Activated naive CD8-positive, alpha-beta T cell treated with anti-CD3 and anti-CD28 coated beads, Interleukin-2, amount 10 ng/mL, durations not matched to agents 7 days and 5 days (primary cell): ENCODE measurements around the gene SCN4A. TPM values are rescaled to one million over a fixed set of nuclear protein-coding genes. Genes with fewer than 3 reads are reported as not detected.
A peak's percentile ranks its signal among the peaks of the same experiment; 100 is the strongest.
"Not testable (repeated sequence)": the region's sequence is repeated elsewhere in the genome, so short reads cannot be mapped to it uniquely, and the experiment has no call there.

Experiments
- ATAC-seq: fragments of 150-1000 bp; cut with Tn5 transposase; one replicate; pipeline ENCODE4 v1.10.0; 2021; ENCODE audit warnings: low read depth, moderate library complexity
- POLR2A ChIA-PET: fragments of 350-600 bp; sonication (Branson Sonifier 250); formaldehyde crosslinking; loops from one replicate; lab custom pipeline; 2021; ENCODE audit warnings: antibody characterized with exemption; lab: Charles Lee
- DNase-seq: peaks from one replicate; pipeline ENCODE4 v3.0.0; 2021
- H3K27ac Mint-ChIP-seq: one replicate; pipeline ENCODE4 v1.8.0; 2022; ENCODE audit warnings: mild to moderate bottlenecking, mixed read lengths
- H3K27me3 Mint-ChIP-seq: one replicate; pipeline ENCODE4 v1.8.0; 2022; ENCODE audit warnings: mild to moderate bottlenecking, moderate library complexity, mixed read lengths
- H3K36me3 Mint-ChIP-seq: one replicate; pipeline ENCODE4 v1.8.0; 2021; ENCODE audit warnings: mild to moderate bottlenecking, mixed read lengths
- H3K4me1 Mint-ChIP-seq: one replicate; pipeline ENCODE4 v1.8.0; 2021; ENCODE audit warnings: mixed read lengths
- H3K4me3 Mint-ChIP-seq: one replicate; pipeline ENCODE4 v1.8.0; 2022; ENCODE audit warnings: mild to moderate bottlenecking, moderate library complexity, mixed read lengths
- H3K9me3 Mint-ChIP-seq: one replicate; pipeline ENCODE4 v1.8.0; 2021; ENCODE audit warnings: mixed read lengths
- total RNA-seq, 2 experiments: library from RNA; stranded (reverse); gene quantifications; one replicate each; pipeline ENCODE4 v1.2.3, GENCODE V29; 2021

Gene SCN4A
- total RNA-seq, 2 experiments from 2014 or later: not detected

GRCh38 chr17:63928966-63929695, 43.6 kb downstream of the SCN4A start:
- ATAC-seq: no peak
- Mint-ChIP-seq H3K27me3 (peaks cover 4% of the 10 kb centered on the region), H3K4me3 (no peak overlapping the region), H3K27ac (no peak overlapping the region), H3K36me3 (peaks cover 3% of the 10 kb centered on the region), H3K9me3 (no peaks in the 10 kb centered on the region), H3K4me1 (peaks cover 16% of the 10 kb centered on the region)
- POLR2A ChIA-PET: interaction anchor here (0.5 to 1.2 kb wide), 2 partner anchors 18 to 25 kb away, joined by 4 to 5 read pairs; no protein-coding TSS in a partner anchor
- DNase-seq: no peak

GRCh38 chr17:63928172-63928666, 44.5 kb downstream of the SCN4A start:
- POLR2A ChIA-PET: interaction anchor here (1.0 kb wide), 1 partner anchor 92 kb away, joined by 3 read pairs; the partner anchor contains the start of gene ICAM2
- peaks cover 16% of the 10 kb centered on the region for H3K4me1 Mint-ChIP-seq
- H3K9me3 Mint-ChIP-seq: no peaks in the 10 kb centered on the region
- peaks cover 4% of the 10 kb centered on the region for H3K27me3 Mint-ChIP-seq
- DNase-seq (no peak), ATAC-seq (no peak)
- no peak overlapping the region for H3K27ac Mint-ChIP-seq
- H3K36me3 Mint-ChIP-seq: peaks cover 3% of the 10 kb centered on the region
- H3K4me3 Mint-ChIP-seq: no peak overlapping the region

- no peak for DNase-seq
- POLR2A ChIA-PET: interaction anchor here (1.0 kb wide), 1 partner anchor 93 kb away, joined by 3 read pairs; the partner anchor contains the start of gene ICAM2
- Mint-ChIP-seq H3K36me3 (peaks cover 3% of the 10 kb centered on the region), H3K9me3 (no peaks in the 10 kb centered on the region), H3K4me1 (peaks cover 16% of the 10 kb centered on the region), H3K27ac (no peak overlapping the region), H3K27me3 (peaks cover 4% of the 10 kb centered on the region), H3K4me3 (no peak overlapping the region)
- ATAC-seq: no peak
These were observed 45.1 kb downstream of the SCN4A start for GRCh38 chr17:63927464-63928171.

- H3K9me3 Mint-ChIP-seq: no peaks in the 10 kb centered on the region
- ATAC-seq (no peak), DNase-seq (no peak)
- peaks cover 3% of the 10 kb centered on the region for H3K36me3 Mint-ChIP-seq
- H3K27ac Mint-ChIP-seq: no peak overlapping the region
- H3K4me3 Mint-ChIP-seq: no peak overlapping the region
- H3K4me1 Mint-ChIP-seq: peaks cover 6% of the 10 kb centered on the region
- POLR2A ChIA-PET: no interaction called here
- peaks cover 4% of the 10 kb centered on the region for H3K27me3 Mint-ChIP-seq
These were observed 46.6 kb downstream of the SCN4A start for GRCh38 chr17:63926164-63926563.

DNA sequence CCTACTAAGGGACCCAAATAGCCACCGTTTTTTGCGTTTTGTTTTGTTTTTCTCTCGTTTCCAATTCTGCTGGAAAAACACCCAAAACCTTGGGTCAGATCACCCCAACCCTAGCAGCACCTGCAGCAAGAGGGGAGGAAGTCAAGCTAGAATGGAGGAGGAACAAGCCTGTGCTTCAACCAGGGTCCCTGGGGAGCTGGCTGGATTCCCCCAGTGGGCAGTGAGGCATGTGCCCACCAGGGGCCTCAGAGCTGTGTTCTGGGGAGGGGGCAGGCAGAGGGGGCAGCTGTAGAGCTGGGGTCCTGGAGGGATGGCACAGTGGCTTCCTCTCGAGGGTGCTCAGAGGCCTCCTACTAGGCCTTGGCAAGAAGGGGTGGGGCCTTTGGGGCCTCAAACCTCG, 47.1 kb downstream of the SCN4A start:
- no peak for DNase-seq
- H3K36me3 Mint-ChIP-seq: peaks cover 3% of the 10 kb centered on the region
- POLR2A ChIA-PET: no interaction called here
- H3K4me1 Mint-ChIP-seq: peaks cover under 1% of the 10 kb centered on the region
- H3K4me3 Mint-ChIP-seq: no peak overlapping the region
- H3K27me3 Mint-ChIP-seq: peaks cover 4% of the 10 kb centered on the region
- H3K27ac Mint-ChIP-seq: no peak overlapping the region
- H3K9me3 Mint-ChIP-seq: no peaks in the 10 kb centered on the region
- ATAC-seq: no peak

- H3K4me1 Mint-ChIP-seq, POLR2A ChIA-PET, DNase-seq, H3K36me3 Mint-ChIP-seq, H3K4me3 Mint-ChIP-seq, H3K9me3 Mint-ChIP-seq, H3K27ac Mint-ChIP-seq, ATAC-seq: not testable (repeated sequence)
- peaks cover 11% of the 10 kb centered on the region for H3K27me3 Mint-ChIP-seq
These were observed 50.3 kb downstream of the SCN4A start for GRCh38 chr17:63922402-63922801.

DNA sequence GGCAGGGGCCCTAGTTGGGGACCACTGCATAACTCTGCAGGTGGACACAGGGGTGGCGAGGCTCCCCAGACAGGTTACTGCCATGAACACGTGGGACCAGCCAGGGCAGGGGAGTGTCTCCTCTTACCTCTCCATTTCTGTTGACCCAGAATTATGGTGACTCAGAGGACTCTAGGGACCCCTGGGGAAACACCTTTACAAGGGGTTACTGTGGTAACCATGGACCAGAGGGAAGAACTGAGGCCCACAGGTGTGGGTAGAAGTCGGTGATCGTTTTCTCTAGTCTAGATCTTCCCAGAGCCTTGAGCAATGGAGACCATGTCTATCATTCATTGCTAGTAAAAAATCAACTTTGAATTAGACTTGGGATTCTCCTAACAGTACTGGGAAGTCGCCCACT, 51.9 kb downstream of the SCN4A start:
- peaks cover 11% of the 10 kb centered on the region for H3K27me3 Mint-ChIP-seq
- H3K36me3 Mint-ChIP-seq, H3K9me3 Mint-ChIP-seq, ATAC-seq, H3K27ac Mint-ChIP-seq, POLR2A ChIA-PET, H3K4me3 Mint-ChIP-seq, H3K4me1 Mint-ChIP-seq, DNase-seq: not testable (repeated sequence)

DNA sequence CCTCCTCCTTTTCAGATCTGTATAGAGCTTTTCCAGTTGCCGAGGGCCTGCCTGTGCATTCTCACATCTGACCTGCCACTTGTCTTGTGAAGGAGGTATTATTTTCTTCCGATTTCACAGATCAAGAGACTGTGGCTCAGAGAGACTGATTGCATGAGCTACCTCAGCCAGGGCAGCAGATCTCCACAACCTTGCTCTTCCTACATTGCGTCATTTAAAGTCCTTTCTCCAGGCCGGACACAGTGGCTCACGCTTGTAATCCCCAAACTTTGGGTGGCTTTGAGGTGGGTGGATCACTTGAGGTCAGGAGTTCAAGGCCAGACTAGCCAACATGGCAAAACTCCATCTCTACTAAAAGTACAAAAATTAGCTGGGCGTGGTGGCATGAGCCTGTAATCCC, 52.7 kb downstream of the SCN4A start:
- H3K36me3 Mint-ChIP-seq, H3K4me1 Mint-ChIP-seq, ATAC-seq, H3K9me3 Mint-ChIP-seq, DNase-seq, H3K4me3 Mint-ChIP-seq, H3K27ac Mint-ChIP-seq: not testable (repeated sequence)
- H3K27me3 Mint-ChIP-seq: peaks cover 11% of the 10 kb centered on the region
- POLR2A ChIA-PET: interaction anchor here (0.8 to 2.5 kb wide), 3 partner anchors 26 to 107 kb away, joined by 3 to 9 read pairs (median 8); no protein-coding TSS in a partner anchor

- POLR2A ChIA-PET: interaction anchor here (0.8 to 2.5 kb wide), 4 partner anchors 27 to 214 kb away, joined by 3 to 9 read pairs (median 6); no protein-coding TSS in a partner anchor
- no peak overlapping the region for H3K27ac Mint-ChIP-seq
- H3K36me3 Mint-ChIP-seq: no peaks in the 10 kb centered on the region
These were observed 53.4 kb downstream of the SCN4A start for GRCh38 chr17:63919311-63919723.

DNA sequence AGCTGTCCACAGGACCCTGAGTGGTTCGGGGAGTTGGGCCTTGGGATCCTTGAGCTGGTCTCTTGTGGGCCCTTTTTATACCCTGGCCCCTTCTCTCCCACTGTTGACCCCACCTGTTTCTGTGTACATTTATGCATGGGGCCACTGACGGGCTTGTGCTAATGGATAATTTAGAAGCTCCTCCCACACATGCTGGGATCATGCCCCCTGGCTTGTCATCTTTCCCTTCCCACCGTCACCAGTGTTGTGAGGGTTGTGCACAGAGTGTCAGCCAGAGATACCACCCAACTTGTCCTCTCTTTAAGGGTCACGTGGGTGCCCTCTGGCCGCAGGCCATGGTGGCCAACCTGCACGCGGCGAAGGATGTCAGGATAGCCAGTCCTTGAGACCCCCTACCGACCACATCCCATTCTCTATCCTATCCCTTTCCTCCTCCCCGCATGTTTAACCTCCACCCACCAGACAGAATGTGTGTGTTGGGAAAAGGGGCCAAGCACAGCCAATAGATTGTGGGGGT, 53.9 kb downstream of the SCN4A start, which contains the start of gene GH1:
Gene GH1 (minus strand): TSS at position 51 of the 517 bp plus-strand sequence. CDS start 63 bp downstream, outside the sequence.
- POLR2A ChIA-PET: interaction anchor here (1.0 to 2.5 kb wide), 3 partner anchors 28 to 215 kb away, joined by 3 to 9 read pairs (median 8); no protein-coding TSS in a partner anchor
- ATAC-seq, H3K36me3 Mint-ChIP-seq, DNase-seq, H3K27ac Mint-ChIP-seq, H3K4me3 Mint-ChIP-seq, H3K4me1 Mint-ChIP-seq, H3K9me3 Mint-ChIP-seq, H3K27me3 Mint-ChIP-seq: not testable (repeated sequence)

More at GRCh38 chr17:63919311-63919723, 53.4 kb downstream of the SCN4A start:
- no peaks in the 10 kb centered on the region for H3K9me3 Mint-ChIP-seq
- ATAC-seq (peak; percentile 91), DNase-seq (peak; percentile 64)
- peaks cover 5% of the 10 kb centered on the region for H3K4me1 Mint-ChIP-seq
- no peak overlapping the region for H3K4me3 Mint-ChIP-seq
- H3K27me3 Mint-ChIP-seq: peaks cover 8% of the 10 kb centered on the region

DNA sequence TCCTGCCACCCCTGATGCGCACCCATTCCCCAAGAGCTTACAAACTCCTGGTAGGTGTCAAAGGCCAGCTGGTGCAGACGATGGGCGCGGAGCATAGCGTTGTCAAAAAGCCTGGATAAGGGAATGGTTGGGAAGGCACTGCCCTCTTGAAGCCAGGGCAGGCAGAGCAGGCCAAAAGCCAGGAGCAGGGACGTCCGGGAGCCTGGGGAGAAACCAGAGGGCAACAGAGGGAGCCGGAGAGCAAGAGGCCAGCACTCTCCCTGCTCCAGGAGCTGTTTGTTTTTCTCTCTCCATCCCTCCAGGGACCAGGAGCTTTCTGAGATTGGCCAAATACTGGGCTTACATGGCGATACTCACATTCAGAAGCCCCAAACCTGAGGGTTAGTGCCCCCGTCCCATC, 54.4 kb downstream of the SCN4A start:
- POLR2A ChIA-PET: interaction anchor here (2.1 to 2.5 kb wide), 2 partner anchors 28 to 72 kb away, joined by 8 to 9 read pairs; no protein-coding TSS in a partner anchor

DNA sequence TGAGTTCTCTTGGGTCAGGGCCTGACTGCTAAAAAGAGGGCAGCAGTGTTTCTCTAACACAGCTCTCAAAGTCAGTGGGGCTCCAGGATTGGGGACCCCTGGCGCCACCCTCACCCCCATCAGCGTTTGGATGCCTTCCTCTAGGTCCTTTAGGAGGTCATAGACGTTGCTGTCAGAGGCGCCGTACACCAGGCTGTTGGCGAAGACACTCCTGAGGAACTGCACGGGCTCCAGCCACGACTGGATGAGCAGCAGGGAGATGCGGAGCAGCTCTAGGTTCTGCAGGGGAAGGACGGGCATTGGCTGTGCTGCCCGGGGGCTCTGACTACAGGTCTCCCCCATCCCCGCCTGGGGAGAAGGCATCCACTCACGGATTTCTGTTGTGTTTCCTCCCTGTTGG, 55.1 kb downstream of the SCN4A start:
- Mint-ChIP-seq H3K36me3 (no peaks in the 10 kb centered on the region), H3K9me3 (no peaks in the 10 kb centered on the region), H3K4me3 (no peak overlapping the region), H3K27ac (no peak overlapping the region), H3K27me3 (peaks cover 13% of the 10 kb centered on the region), H3K4me1 (peaks cover 5% of the 10 kb centered on the region)
- POLR2A ChIA-PET: interaction anchor here (2.5 kb wide), 1 partner anchor 73 kb away, joined by 8 read pairs; no protein-coding TSS in a partner anchor
- no peak for ATAC-seq
- no peak for DNase-seq

More for the DNA sequence above, 54.4 kb downstream of the SCN4A start:
- Mint-ChIP-seq H3K36me3 (no peaks in the 10 kb centered on the region), H3K27me3 (peaks cover 8% of the 10 kb centered on the region), H3K4me1 (peaks cover 5% of the 10 kb centered on the region), H3K27ac (no peak overlapping the region), H3K4me3 (no peak overlapping the region), H3K9me3 (no peaks in the 10 kb centered on the region)
- no peak for ATAC-seq
- no peak for DNase-seq

GRCh38 chr17:63917206-63917605, 55.5 kb downstream of the SCN4A start:
- H3K4me3 Mint-ChIP-seq, H3K27ac Mint-ChIP-seq, POLR2A ChIA-PET, H3K36me3 Mint-ChIP-seq, H3K4me1 Mint-ChIP-seq, H3K9me3 Mint-ChIP-seq, ATAC-seq, DNase-seq: not testable (repeated sequence)
- peaks cover 13% of the 10 kb centered on the region for H3K27me3 Mint-ChIP-seq
